Camera-type eye (tissue), 1 donor: ENCODE data around the gene SPTA1. TPM values are rescaled to one million over a fixed set of nuclear protein-coding genes. Genes with fewer than 3 reads are reported as not detected.

Source experiments
- total RNA-seq: library from RNA; depleted of rRNA; stranded (reverse); fragments of >200 nt; gene quantifications from one replicate; pipeline ENCODE4 v1.2.3, GENCODE V29; 2014

The SPTA1 gene
- 12.0 TPM for total RNA-seq

DNA sequence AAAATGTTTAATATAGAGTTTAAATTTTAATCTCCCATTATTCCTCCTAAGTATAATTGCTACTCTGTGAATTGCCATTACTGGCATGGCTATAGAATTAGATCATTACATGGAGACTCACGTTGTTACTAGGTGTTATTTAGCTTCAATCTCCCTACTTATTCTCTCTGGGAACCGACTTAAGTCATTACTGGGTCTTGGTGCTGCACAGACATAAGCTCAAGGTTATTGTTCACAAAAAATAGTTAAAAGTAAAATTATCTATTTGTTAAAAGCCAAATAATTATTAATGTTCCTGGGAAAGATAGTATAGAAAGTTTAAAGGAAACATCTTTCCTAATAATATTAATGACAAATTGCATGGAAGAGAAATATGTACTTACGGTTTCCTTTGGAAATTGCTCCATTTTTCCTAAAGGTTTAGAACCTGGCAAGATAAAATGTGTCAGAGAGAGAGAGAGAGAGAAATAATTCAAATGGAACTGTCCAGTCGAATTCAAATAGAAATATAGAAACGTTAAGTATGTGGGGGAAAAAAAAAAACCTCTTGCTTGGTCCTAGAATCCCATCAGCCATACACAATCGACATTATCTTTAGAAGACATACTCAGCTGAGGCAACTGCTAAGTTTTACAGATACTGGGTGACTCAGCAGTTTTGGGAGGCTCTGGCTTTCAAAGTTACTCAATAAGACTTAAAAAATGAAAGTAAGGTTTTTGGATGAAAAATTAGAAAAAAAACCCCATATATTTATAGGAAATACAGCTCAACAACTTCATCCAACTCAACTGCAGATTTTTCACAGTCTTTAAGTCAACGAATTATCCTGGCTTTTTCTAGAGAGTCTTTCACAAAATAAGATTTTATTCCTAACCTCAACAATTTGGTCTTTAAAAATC lies at the start of gene SPTA1:
Gene SPTA1 (minus strand): TSS at position 605 of the 899 bp plus-strand sequence. CDS start 198 bp downstream, at position 407.

GRCh38 chr1:158720620-158721019 lies 34.1 kb upstream of the SPTA1 start, which contains the start of gene OR6K3:
TSS of gene OR6K3 (minus strand) at chr1:158720720. CDS start at chr1:158718115, 2,605 bp downstream.

DNA sequence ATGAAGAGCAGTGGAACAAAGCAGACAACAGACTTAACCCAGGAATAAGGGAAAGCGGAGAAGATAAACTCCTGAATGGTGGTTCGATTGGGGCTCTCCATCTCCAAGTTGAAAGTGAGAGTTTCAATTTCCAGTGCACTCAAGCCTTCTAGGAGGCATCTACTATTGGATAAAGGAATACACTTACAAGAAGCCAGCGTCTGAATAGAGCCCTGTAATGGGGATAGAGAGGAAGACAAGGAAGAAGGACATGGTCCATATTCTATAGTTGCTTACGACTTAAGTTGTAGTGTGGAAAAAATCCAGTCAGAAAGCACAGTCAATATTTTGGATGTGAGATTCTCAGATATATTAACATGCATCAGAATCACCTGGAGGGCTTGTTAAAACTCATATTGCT lies 14.0 kb upstream of the SPTA1 start, which contains the start of gene OR6K2:
Gene OR6K2 (minus strand): TSS at position 101 of the 400 bp plus-strand sequence. CDS start 0 bp downstream, at position 101.

GRCh38 chr1:158604968-158605367 lies 81.5 kb downstream of the SPTA1 start, which contains the start of gene OR10Z1:
TSS of gene OR10Z1 (plus strand) at chr1:158605268. CDS start at chr1:158606439, 1,171 bp downstream.

GRCh38 chr1:158579733-158580132 lies 106.8 kb downstream of the SPTA1 start, which contains the start of gene OR10X1:
TSS of gene OR10X1 (minus strand) at chr1:158579899. CDS start at chr1:158579899, 0 bp downstream.

DNA sequence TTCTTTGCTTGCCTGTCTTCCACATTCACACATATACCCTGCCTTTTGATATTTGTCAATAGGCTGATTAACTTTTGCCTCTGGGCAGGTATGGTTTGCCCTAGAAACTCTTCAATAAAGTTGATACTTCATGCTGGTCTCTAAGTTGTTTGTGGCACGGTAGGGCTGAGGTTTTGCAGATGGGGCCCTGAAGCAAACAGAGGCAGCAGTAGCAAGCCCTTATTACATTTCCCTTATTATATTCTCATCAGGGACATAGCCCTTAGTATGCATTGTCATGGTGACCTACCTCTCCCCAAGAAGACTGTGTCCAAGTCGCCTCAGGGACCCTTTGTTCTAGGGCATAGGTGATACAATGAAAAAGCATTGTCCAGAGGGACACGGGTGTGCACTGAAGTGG lies 116.0 kb downstream of the SPTA1 start, which contains the start of gene OR6P1:
Gene OR6P1 (minus strand): TSS at position 101 of the 400 bp plus-strand sequence. CDS start 6,976 bp downstream, outside the sequence.

Other genes starting within 250 kb of the SPTA1 start
- gene OR10K1, start 224.9 kb downstream of the SPTA1 start, total RNA-seq, result not detected
- 0.44 TPM for gene OR10R2, start 214.5 kb downstream of the SPTA1 start, total RNA-seq
- not detected for gene OR6Y1, start 132.3 kb downstream of the SPTA1 start, total RNA-seq
- gene OR6P1, start 116.1 kb downstream of the SPTA1 start, total RNA-seq, result not detected
- gene OR10X1, start 106.8 kb downstream of the SPTA1 start, total RNA-seq, result not detected
- gene OR10Z1, start 81.4 kb downstream of the SPTA1 start, total RNA-seq, result not detected
- not detected for gene OR6K2, start 13.9 kb upstream of the SPTA1 start, total RNA-seq
- not detected for gene OR6K3, start 34.0 kb upstream of the SPTA1 start, total RNA-seq
- gene OR6K6, start 68.0 kb upstream of the SPTA1 start, total RNA-seq, result not detected
- not detected for gene OR6N1, start 85.5 kb upstream of the SPTA1 start, total RNA-seq
- gene OR6N2, start 94.5 kb upstream of the SPTA1 start, total RNA-seq, result not detected
- gene MNDA, start 144.6 kb upstream of the SPTA1 start, total RNA-seq, result 6.8 TPM
- gene PYHIN1, start 244.8 kb upstream of the SPTA1 start, total RNA-seq, result not detected